LNCaP clone FGC (cell line): ENCODE results near the gene SCNN1B.
"Not testable (repeated sequence)": the region's sequence is repeated elsewhere in the genome, so short reads cannot be mapped to it uniquely, and the experiment has no call there.

Source experiments
- DNase-seq: peaks from one replicate; pipeline ENCODE4 v3.0.0-alpha.2; 2011; ENCODE audit warnings: low read depth
- H3K4me3 ChIP-seq: 2 replicates; pipeline ENCODE4 v1.5.1; 2011; ENCODE audit warnings: mild to moderate bottlenecking, low read depth, low read length, control low read depth
- CTCF ChIP-seq: IDR thresholded peaks from 2 replicates; pipeline ENCODE4 v1.5.1; 2012; ENCODE audit warnings: mild to moderate bottlenecking; ENCODE audit not compliant: control insufficient read depth, insufficient read depth; ENCODE audit errors: extremely low read depth

SCNN1B gene

DNA sequence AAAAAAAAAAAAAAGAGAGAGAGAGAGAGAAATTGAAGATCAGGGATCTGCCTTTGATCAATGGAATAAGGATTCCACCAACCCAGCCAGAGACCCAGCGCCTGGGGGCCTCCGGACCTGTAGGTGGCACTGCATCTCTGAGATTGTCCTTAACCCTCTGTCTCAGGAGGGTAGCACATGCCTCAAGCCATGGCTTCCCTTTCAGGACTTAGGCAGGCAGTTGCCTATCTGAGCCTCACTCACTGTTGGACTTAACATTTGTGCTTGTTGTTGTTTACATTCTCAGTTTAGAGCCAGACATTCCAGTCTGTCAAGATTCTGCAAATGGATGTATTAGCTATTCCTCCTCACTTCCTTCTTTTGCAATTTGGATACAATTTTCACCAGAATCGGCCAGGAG lies 5.1 kb upstream of the SCNN1B start:
- no peak overlapping the region for H3K4me3 ChIP-seq
- DNase-seq: peak; percentile 65
- peak; percentile 52 for TF ChIP-seq CTCF

DNA sequence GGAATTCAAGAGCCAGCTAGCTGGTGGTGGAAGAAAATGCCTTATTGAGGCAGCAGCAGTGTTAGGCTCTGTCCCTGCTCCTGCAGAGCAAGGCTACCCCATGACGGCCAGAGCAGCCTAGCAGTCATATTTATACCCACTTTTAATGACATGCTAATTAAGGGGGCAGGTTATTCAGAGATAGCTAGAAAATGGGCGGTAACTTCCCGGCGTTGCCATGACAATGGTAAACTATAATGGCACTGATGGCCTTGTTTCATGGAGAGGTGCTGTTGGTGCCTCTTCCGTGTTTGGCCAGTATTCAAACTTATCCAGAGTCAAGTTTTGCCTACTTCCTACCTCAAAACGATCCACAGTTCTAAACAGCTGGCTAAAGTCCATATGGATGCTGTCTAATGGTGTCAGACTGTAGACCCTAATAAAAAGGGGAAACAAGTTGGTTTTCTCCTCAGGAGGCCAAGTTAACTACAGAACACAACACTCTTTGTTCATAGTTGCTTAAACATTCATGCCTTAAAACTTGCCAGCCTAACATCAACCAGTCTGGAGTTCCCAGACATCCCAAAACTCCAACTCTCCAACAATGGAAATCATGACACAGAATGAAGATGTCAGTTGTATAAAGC lies 3.7 kb upstream of the SCNN1B start:
- no peak for TF ChIP-seq CTCF
- no peak overlapping the region for H3K4me3 ChIP-seq
- DNase-seq: no peak

DNA sequence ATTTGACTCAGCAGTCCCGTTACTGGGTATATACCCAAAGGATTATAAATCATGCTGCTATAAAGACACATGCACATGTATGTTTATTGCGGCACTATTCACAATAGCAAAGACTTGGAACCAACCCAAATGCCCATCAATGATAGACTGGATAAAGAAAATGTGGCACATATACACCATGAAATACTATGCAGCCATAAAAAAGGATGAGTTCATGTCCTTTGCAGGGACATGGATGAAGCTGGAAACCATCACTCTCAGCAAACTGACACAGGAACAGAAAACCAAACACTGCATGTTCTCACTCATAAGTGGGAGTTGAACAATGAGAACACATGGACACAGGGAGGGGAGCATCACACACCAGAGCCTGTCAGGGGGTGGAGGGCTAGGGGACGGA lies 2.3 kb upstream of the SCNN1B start:
- DNase-seq, H3K4me3 ChIP-seq: not testable (repeated sequence)

- DNase-seq: no peak
- peak overlapping the region; percentile 44 for H3K4me3 ChIP-seq
- no peak for TF ChIP-seq CTCF
Measured at GRCh38 chr16:23301251-23302044, 654 bp upstream of the SCNN1B start.

GRCh38 chr16:23303685-23304084 lies 1.6 kb downstream of the SCNN1B start:
- no peak overlapping the region for H3K4me3 ChIP-seq
- no peak for TF ChIP-seq CTCF
- no peak for DNase-seq

DNA sequence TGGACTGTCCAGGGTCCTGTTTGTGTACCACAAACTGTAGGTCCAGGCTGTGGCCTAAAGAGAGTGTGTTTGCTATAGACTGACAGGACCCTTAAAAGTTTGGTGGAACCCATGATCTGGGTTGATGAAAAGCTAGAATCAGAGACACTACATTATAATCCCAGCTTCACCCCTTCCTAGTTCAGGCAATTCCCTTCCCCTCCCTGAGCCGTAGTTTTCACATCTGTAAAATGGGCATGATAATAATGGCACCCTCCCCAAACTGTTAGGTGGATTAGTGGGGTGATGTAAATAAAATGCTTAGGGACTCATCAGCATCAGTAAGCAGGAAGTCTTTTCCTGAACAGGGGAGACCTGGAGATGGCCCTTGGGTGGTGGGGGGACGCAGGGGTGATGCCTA lies 2.5 kb downstream of the SCNN1B start:
- DNase-seq: no peak
- no peak overlapping the region for H3K4me3 ChIP-seq
- TF ChIP-seq CTCF: no peak

GRCh38 chr16:23306199-23307100 lies 4.3 kb downstream of the SCNN1B start:
- no peak for DNase-seq
- TF ChIP-seq CTCF: no peak
- H3K4me3 ChIP-seq: no peak overlapping the region
